ENCODE data around the gene SYPL1. TPM values are rescaled to one million over a fixed set of nuclear protein-coding genes. Genes with fewer than 3 reads are reported as not detected.

The SYPL1 gene
- total RNA-seq, 1 experiment from 2014 or later = 78.0 TPM

GRCh38 chr7:106140406-106141173 is 28.5 kb upstream of the SYPL1 start:
- Histone ChIP-seq H3K36me3 (ENCODE audit: control insufficient read depth in 1 of 2, insufficient read depth in 2 of 2, low read length in 2 of 2) (no peaks in the 10 kb centered on the region), H3K4me1 (ENCODE audit: control insufficient read depth in 1 of 2, insufficient read depth in 2 of 2, low read length in 2 of 2) (no peaks in the 10 kb centered on the region), H3K27me3 (ENCODE audit: insufficient read depth, low read length) (peaks cover 4% of the 10 kb centered on the region; the same call in 1 of the 2 replicates), H3K27ac (ENCODE audit: low read depth, low read length) (no peak overlapping the region), H3K4me2 (ENCODE audit: low read length) (no peak overlapping the region), H3K4me3 (replicated peaks in 1 of 2; ENCODE audit: low read depth in 1 of 2, low read length in 2 of 2) (no peak overlapping the region), H3K79me2 (ENCODE audit: insufficient read depth, low read length) (no peaks in the 10 kb centered on the region), H3K9ac (ENCODE audit: low read length) (no peak overlapping the region), H4K20me1 (ENCODE audit: insufficient read depth) (no peaks in the 10 kb centered on the region), H3K9me2 (ENCODE audit: insufficient read depth) (no peaks in the 10 kb centered on the region), H3K9me3 (ENCODE audit: control insufficient read depth in 1 of 2, insufficient read depth in 1 of 2, low read depth in 1 of 2, low read length in 2 of 2) (no peaks in the 10 kb centered on the region), H2AFZ (ENCODE audit: low read depth, low read length, poor library complexity, severe bottlenecking) (no peak overlapping the region)
- TF ChIP-seq JUND (IDR thresholded peaks at IDR 0.05) (no peak), SP1 (IDR thresholded peaks at IDR 0.05; ENCODE audit: low read depth) (no peak), SRF (IDR thresholded peaks at IDR 0.05; ENCODE audit: low read depth) (no peak), CTCF (IDR thresholded peaks at IDR 0.05 in 2 of 3, conservative IDR thresholded peaks at IDR 0.05 in 1 of 3; ENCODE audit: borderline replicate concordance in 1 of 3, insufficient read depth in 1 of 3, low read depth in 2 of 3, low read length in 2 of 3) (no peak), MAX (IDR thresholded peaks at IDR 0.05) (no peak), SIN3A (IDR thresholded peaks at IDR 0.05; ENCODE audit: low read depth) (no peak)
- ChIA-PET RAD21 (ENCODE audit: low non-redundant PET in 1 of 2, low total read pairs in 2 of 2, uncharacterized antibody in 2 of 2, unreplicated experiment in 2 of 2) (no interaction called here), POLR2A (no interaction called here), CTCF (no interaction called here)
- ATAC-seq (no peak), DNase-seq (ENCODE audit: low read depth, low spot score) (no peak)
- intact Hi-C loops (cut with micrococcal nuclease) = no loop called here
- BruUV-seq (replicated peaks) = no TSS peak

Data from HCT116 (cell line).